Measurements from ENCODE around the gene AMELX.

DNA sequence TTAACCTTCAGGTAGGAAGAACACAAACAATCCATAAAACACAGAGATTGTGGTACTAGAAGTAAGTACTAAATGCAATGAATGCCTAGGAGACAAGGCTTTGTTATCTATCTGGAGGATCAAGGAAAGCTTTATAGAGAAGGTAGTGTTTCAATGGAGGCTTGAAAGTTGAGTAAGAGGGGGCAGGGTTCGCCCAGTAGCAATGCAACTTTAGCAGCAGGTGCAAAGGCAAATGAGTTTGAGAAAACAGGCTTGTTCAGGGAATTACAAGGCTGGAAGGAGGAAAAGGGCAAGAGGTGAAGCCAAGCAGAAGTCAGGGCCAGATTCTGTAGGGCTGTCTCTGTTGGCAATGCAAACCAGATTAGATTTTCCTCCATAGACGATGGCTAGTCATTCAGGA is 35.5 kb upstream of the AMELX start:
- TF ChIP-seq, protein P1, sequence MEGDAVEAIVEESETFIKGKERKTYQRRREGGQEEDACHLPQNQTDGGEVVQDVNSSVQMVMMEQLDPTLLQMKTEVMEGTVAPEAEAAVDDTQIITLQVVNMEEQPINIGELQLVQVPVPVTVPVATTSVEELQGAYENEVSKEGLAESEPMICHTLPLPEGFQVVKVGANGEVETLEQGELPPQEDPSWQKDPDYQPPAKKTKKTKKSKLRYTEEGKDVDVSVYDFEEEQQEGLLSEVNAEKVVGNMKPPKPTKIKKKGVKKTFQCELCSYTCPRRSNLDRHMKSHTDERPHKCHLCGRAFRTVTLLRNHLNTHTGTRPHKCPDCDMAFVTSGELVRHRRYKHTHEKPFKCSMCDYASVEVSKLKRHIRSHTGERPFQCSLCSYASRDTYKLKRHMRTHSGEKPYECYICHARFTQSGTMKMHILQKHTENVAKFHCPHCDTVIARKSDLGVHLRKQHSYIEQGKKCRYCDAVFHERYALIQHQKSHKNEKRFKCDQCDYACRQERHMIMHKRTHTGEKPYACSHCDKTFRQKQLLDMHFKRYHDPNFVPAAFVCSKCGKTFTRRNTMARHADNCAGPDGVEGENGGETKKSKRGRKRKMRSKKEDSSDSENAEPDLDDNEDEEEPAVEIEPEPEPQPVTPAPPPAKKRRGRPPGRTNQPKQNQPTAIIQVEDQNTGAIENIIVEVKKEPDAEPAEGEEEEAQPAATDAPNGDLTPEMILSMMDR (conservative IDR thresholded peaks at IDR 0.05; ENCODE audit: low read length): no peak
- TF ChIP-seq EZH2phosphoT487 (IDR thresholded peaks at IDR 0.05; ENCODE audit: borderline replicate concordance, low read depth, low read length): no peak
